Endothelial cell of umbilical vein (primary cell): ENCODE data around the gene ENOX2. TPM values are rescaled to one million over a fixed set of nuclear protein-coding genes. Genes with fewer than 3 reads are reported as not detected.

Experiments
- BruUV-seq: library from RNA; stranded (reverse); fragments of 400-500 nt; replicated peaks from 2 replicates; lab custom pipeline; 2021; lab: Mats Ljungman, UMichigan
- CTCF ChIA-PET: fragments of 300-600, 350-600 bp; sonication (Branson Sonifier 250); formaldehyde crosslinking; loops from one replicate; lab custom pipeline; 2021; ENCODE audit warnings: antibody characterized with exemption, inconsistent platforms; lab: Charles Lee
- POLR2A ChIA-PET: fragments of 300-600, 350-600 bp; sonication (Branson Sonifier 250); formaldehyde crosslinking; loops from one replicate; lab custom pipeline; 2021; ENCODE audit warnings: antibody characterized with exemption, inconsistent platforms; lab: Charles Lee
- DNase-seq: peaks from one replicate; pipeline ENCODE4 v3.0.0-alpha.2; 2011; ENCODE audit warnings: low read depth, low spot score
- FAIRE-seq: peaks from 2 replicates; lab custom pipeline; 2011; peaks lifted over from hg19 to GRCh38; lab: Jason Lieb, UNC
- H2AFZ ChIP-seq: 2 replicates; pipeline ENCODE4 v1.6.0; 2012; ENCODE audit warnings: low read depth, low read length, control low read depth, inconsistent platforms
- H3K27ac ChIP-seq: 2 replicates; pipeline ENCODE4 v1.5.1; 2011; ENCODE audit warnings: low read depth, mild to moderate bottlenecking, control low read depth, low read length, moderate library complexity; ENCODE audit not compliant: insufficient read depth
- H3K27me3 ChIP-seq, 2 experiments: 2 replicates each; pipeline versions ENCODE4 v1.6.0 to v1.6.1; 2011; ENCODE audit warnings: low read length in 2 of 2, mixed read lengths in 1 of 2; ENCODE audit not compliant: control insufficient read depth in 2 of 2, insufficient read depth in 2 of 2
- H3K36me3 ChIP-seq, 2 experiments: 2 replicates in 1 of 2; 3 replicates in 1 of 2; pipeline ENCODE4 v1.5.1; 2011; ENCODE audit warnings: low read length in 2 of 2, mild to moderate bottlenecking in 1 of 2, moderate library complexity in 1 of 2; ENCODE audit not compliant: control insufficient read depth in 2 of 2, insufficient read depth in 2 of 2; ENCODE audit errors: extremely low read depth in 1 of 2
- H3K4me1 ChIP-seq: 3 replicates; pipeline ENCODE4 v1.5.1; 2011; ENCODE audit warnings: mild to moderate bottlenecking, low read length; ENCODE audit not compliant: control insufficient read depth, insufficient read depth; ENCODE audit errors: extremely low read depth
- H3K4me2 ChIP-seq: 2 replicates; pipeline ENCODE4 v1.6.1; 2011; ENCODE audit warnings: low read length, control low read depth, mixed read lengths; ENCODE audit not compliant: insufficient read depth
- H3K4me3 ChIP-seq, 3 experiments: fragments of 200-600 bp in 1 of 3; sonication (generic), shearing (Covaris generic) in 1 of 3; replicated peaks in 1 of 3; 2 replicates each; pipeline ENCODE4 v1.5.1; 2011 to 2016; ENCODE audit warnings: control low read depth in 3 of 3, low read length in 3 of 3, mild to moderate bottlenecking in 2 of 3, inconsistent platforms in 1 of 3, low read depth in 1 of 3, moderate library complexity in 1 of 3; ENCODE audit not compliant: insufficient read depth in 1 of 3
- H3K79me2 ChIP-seq: 2 replicates; pipeline ENCODE4 v1.6.0; 2012; ENCODE audit warnings: low read length, inconsistent platforms; ENCODE audit not compliant: control insufficient read depth, insufficient read depth
- H3K9ac ChIP-seq: replicated peaks from 2 replicates; pipeline ENCODE3; 2011; ENCODE audit warnings: low read length, control low read depth; ENCODE audit not compliant: insufficient read depth; ENCODE audit errors: extremely low read depth
- H3K9me1 ChIP-seq: replicated peaks from 3 replicates; pipeline ENCODE4 v1.6.0; 2011; ENCODE audit warnings: mild to moderate bottlenecking, low read length; ENCODE audit not compliant: control insufficient read depth, insufficient read depth; ENCODE audit errors: extremely low read depth
- H3K9me3 ChIP-seq: replicated peaks from 2 replicates; pipeline ENCODE4 v1.5.1; 2012; ENCODE audit warnings: low read length, inconsistent platforms; ENCODE audit not compliant: control insufficient read depth, insufficient read depth
- H4K20me1 ChIP-seq: replicated peaks from 2 replicates; pipeline ENCODE3; 2011; ENCODE audit warnings: mild to moderate bottlenecking, low read length; ENCODE audit not compliant: control insufficient read depth, insufficient read depth; ENCODE audit errors: extremely low read depth
- CTCF ChIP-seq, 2 donors: IDR thresholded peaks; 1 replicate in 1 of 2; 2 replicates in 1 of 2; pipeline ENCODE4 v1.5.1; 2011; ENCODE audit warnings: low read length in 2 of 2, mild to moderate bottlenecking in 2 of 2, moderate library complexity in 2 of 2, control low read depth in 1 of 2, inconsistent platforms in 1 of 2, low read depth in 1 of 2; ENCODE audit not compliant: insufficient read depth in 1 of 2; ENCODE audit errors: extremely low read depth in 1 of 2
- EZH2 ChIP-seq: IDR thresholded peaks from 2 replicates; pipeline ENCODE4 v1.6.1; 2012; ENCODE audit warnings: borderline replicate concordance, low read depth, mild to moderate bottlenecking, moderate library complexity, low read length, inconsistent platforms; ENCODE audit not compliant: severe bottlenecking
- FOS ChIP-seq: IDR thresholded peaks from 2 replicates; pipeline ENCODE4 v1.6.1; 2011; ENCODE audit warnings: mild to moderate bottlenecking, low read length, moderate library complexity, borderline replicate concordance; ENCODE audit not compliant: insufficient read depth
- MAX ChIP-seq: IDR thresholded peaks from 2 replicates; pipeline ENCODE4 v1.6.1; 2011; ENCODE audit not compliant: insufficient read depth, insufficient read length
- MYC ChIP-seq: IDR thresholded peaks from one replicate; pipeline ENCODE4 v1.6.1; 2011; ENCODE audit warnings: mild to moderate bottlenecking, low read depth, low read length
- POLR2A ChIP-seq: IDR thresholded peaks from 2 replicates; pipeline ENCODE4 v1.6.1; 2012; ENCODE audit warnings: low read depth, mild to moderate bottlenecking, control low read depth, low read length
- POLR2AphosphoS5 ChIP-seq: IDR thresholded peaks from 2 replicates; pipeline ENCODE4 v1.6.1; 2012; ENCODE audit warnings: low read depth, mild to moderate bottlenecking, control low read depth, low read length, moderate library complexity; ENCODE audit not compliant: insufficient read depth
- dilution Hi-C: fragments of 300-500 bp; cut with MboI; formaldehyde crosslinking; loops from one replicate; pipeline ENCODE4 v1.15.0; 2019; ENCODE audit warnings: low sequenced_read_pairs; ENCODE audit not compliant: extremely low pct_ligation_motif_present
- intact Hi-C: fragments of 100-400 bp; cut with micrococcal nuclease; formaldehyde crosslinking; loops from one replicate; pipeline ENCODE4 v1.10.0; 2022
- polyA plus RNA-seq, 4 experiments: library from polyadenylated mRNA; depleted of rRNA in 3 of 4; stranded (reverse) in 3 of 4; unstranded in 1 of 4; fragments of >200 nt; gene quantifications; 2 replicates each; pipeline versions ENCODE4 v1.2.1 to v1.2.3, GENCODE V29; 2011 to 2012; ENCODE audit warnings: missing spikeins in 1 of 4
- total RNA-seq: library from RNA; stranded (reverse); gene quantifications from 2 replicates; pipeline ENCODE4 v1.2.3, GENCODE V29; 2021

Gene ENOX2
- total and polyA plus RNA-seq, 2 donors (not counting 3 experiments of a cell fraction or from before 2014, with no cell fraction given): 5.5 to 13.1 TPM

GRCh38 chrX:130775849-130776248 is 127.2 kb downstream of the ENOX2 start:
- no peaks in the 10 kb centered on the region for H3K36me3 ChIP-seq
- no peaks in the 10 kb centered on the region for H3K27me3 ChIP-seq
- no peaks in the 10 kb centered on the region for H3K9me3 ChIP-seq
- no peak overlapping the region for H2AFZ ChIP-seq
- no TSS peak for BruUV-seq
- H3K4me3 ChIP-seq: no peak overlapping the region
- no peak for FAIRE-seq
- no peak overlapping the region for H3K4me2 ChIP-seq
- H3K9me1 ChIP-seq: no peaks in the 10 kb centered on the region
- TF ChIP-seq MYC: no peak
- no peak for TF ChIP-seq FOS
- no peak for TF ChIP-seq MAX
- no peak for TF ChIP-seq POLR2AphosphoS5
- TF ChIP-seq CTCF (IDR thresholded peaks at IDR 0.05; ENCODE audit: extremely low read depth in 1 of 2, insufficient read depth in 1 of 2, low read depth in 1 of 2, low read length in 2 of 2): no peak
- TF ChIP-seq EZH2: no peak
- TF ChIP-seq POLR2A: no peak
- H4K20me1 ChIP-seq: no peaks in the 10 kb centered on the region
- H3K4me1 ChIP-seq: peaks cover 4% of the 10 kb centered on the region
- CTCF ChIA-PET: no interaction called here
- dilution Hi-C loops: no loop called here
- H3K9ac ChIP-seq: no peak overlapping the region
- H3K27ac ChIP-seq: no peak overlapping the region
- no peak for DNase-seq
- POLR2A ChIA-PET: no interaction called here
- no peaks in the 10 kb centered on the region for H3K79me2 ChIP-seq
- intact Hi-C loops: no loop called here
